GM12878 (cell line): ENCODE data around the gene MAP4K2.

Experiments used
- CTCF ChIP-seq, 3 experiments: IDR thresholded peaks in 2 of 3; conservative IDR thresholded peaks in 1 of 3; 2 replicates each; pipeline ENCODE4 v1.5.1; 2011; ENCODE audit warnings: low read depth in 3 of 3, low read length in 3 of 3, mild to moderate bottlenecking in 3 of 3, control low read depth in 2 of 3, moderate library complexity in 2 of 3, inconsistent platforms in 1 of 3, mixed read lengths in 1 of 3; ENCODE audit not compliant: control insufficient read depth in 2 of 3, insufficient read depth in 1 of 3; ENCODE audit errors: extremely low read depth in 1 of 3
- NR2C2 ChIP-seq: IDR thresholded peaks from 2 replicates; pipeline ENCODE4 v1.6.1; 2011; ENCODE audit warnings: borderline replicate concordance, low read depth; ENCODE audit not compliant: control insufficient read depth, insufficient read length
- POLR2A ChIP-seq: IDR thresholded peaks from 2 replicates; pipeline ENCODE4 v1.6.1; 2011; ENCODE audit warnings: low read depth, mild to moderate bottlenecking, low read length
- ZNF384 ChIP-seq: IDR thresholded peaks from 2 replicates; pipeline ENCODE4 v1.6.1; 2012; ENCODE audit warnings: low read depth, mild to moderate bottlenecking, low read length, improper control_type of control experiment, borderline replicate concordance
- TF ChIP-seq, protein P1 (sequence below): IDR thresholded peaks from 2 replicates; pipeline ENCODE4 v1.6.1; 2012; ENCODE audit warnings: low read depth, low read length, improper control_type of control experiment

DNA sequence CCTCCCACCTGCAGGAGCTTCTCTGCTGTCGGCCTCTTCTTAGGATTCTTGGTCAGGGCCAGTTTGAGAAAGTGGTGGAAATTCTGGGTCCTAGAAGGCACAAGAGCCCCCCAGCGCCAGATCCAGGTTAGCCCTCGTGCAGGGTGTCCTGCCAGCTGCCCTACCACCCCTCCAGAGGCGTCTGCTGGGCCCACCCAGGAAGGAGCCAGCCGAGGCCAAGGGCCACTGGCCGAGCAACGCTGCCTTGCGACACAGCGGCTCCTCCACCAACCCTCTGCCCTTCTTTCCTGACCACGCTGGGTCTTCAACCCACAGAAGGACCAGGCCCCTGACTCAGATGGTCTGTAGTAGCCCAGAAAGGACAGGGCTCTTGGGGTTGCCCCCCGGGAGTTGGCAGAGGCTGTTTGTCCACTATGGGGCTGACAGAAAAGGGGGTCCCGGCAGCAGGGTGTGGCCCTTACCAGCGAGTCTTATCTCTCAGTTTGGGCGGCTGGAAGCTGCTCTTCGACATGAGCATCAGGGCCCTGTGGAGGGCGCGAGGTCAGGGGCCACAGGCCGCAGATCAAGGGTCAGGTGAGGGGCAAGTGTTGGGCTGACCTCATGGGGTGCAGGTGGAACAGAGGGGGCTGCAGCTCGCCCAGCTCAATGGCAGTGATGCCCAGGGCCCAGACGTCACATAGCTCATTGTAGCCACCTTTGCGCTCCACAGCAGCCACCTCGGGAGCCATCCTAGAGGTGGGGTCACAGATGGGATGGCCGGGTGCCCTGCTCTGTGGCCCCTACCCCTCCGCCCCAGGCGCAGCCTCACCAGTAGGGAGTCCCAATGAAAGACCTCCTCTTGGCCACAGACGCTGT, 2.5 kb downstream of the MAP4K2 start:
- TF ChIP-seq POLR2A: no peak
- no peak for TF ChIP-seq CTCF (IDR thresholded peaks at IDR 0.05 in 2 of 3, conservative IDR thresholded peaks at IDR 0.05 in 1 of 3; ENCODE audit: control insufficient read depth in 2 of 3, extremely low read depth in 1 of 3, insufficient read depth in 1 of 3, low read depth in 3 of 3, low read length in 3 of 3)
- TF ChIP-seq ZNF384: no peak
- TF ChIP-seq NR2C2: no peak
- TF ChIP-seq, protein P1, sequence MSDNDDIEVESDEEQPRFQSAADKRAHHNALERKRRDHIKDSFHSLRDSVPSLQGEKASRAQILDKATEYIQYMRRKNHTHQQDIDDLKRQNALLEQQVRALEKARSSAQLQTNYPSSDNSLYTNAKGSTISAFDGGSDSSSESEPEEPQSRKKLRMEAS: no peak
